GM06990 (cell line): ENCODE data around the gene ANKH.

Source experiments
- DNase-seq: peaks from one replicate; pipeline ENCODE4 v3.0.0-alpha.2; 2011; ENCODE audit not compliant: insufficient read length; ENCODE audit errors: extremely low read depth
- H3K27me3 ChIP-seq: replicated peaks from 2 replicates; pipeline ENCODE4 v1.6.0; 2011; ENCODE audit warnings: low read length; ENCODE audit not compliant: control insufficient read depth, insufficient read depth
- H3K36me3 ChIP-seq: 2 replicates; pipeline ENCODE4 v1.5.1; 2011; ENCODE audit warnings: low read length; ENCODE audit not compliant: control insufficient read depth, insufficient read depth
- H3K4me3 ChIP-seq: replicated peaks from 2 replicates; pipeline ENCODE4 v1.5.1; 2011; ENCODE audit warnings: low read depth, mild to moderate bottlenecking, control low read depth, low read length
- TF ChIP-seq, protein P1 (sequence below): IDR thresholded peaks from 2 replicates; pipeline ENCODE4 v1.5.1; 2011; ENCODE audit warnings: low read length, control low read depth, mild to moderate bottlenecking, inconsistent platforms; ENCODE audit not compliant: insufficient read depth, poor library complexity, severe bottlenecking

The ANKH gene

DNA sequence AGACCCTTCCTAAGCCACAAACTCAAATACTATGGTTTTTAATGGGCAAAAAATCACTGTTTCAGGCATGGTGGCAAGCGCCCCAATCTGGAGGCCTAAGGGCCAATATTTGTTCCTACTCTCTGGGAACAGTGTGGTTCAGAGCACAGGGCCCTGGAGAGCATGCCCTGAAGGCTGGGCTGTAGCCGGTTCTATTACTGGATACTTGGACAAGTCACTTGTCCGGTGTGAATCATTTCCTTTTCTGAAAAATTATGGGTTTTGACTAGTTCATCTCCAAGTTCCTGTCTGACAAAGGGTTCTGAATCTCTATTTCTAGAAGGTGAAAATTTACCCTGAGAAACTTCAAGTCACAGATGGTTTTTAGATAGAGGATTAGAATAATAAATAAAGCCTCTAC, 132.0 kb downstream of the ANKH start:
- no peaks in the 10 kb centered on the region for H3K36me3 ChIP-seq
- H3K27me3 ChIP-seq: no peaks in the 10 kb centered on the region
- DNase-seq: no peak
- no peak overlapping the region for H3K4me3 ChIP-seq
- TF ChIP-seq, protein P1, sequence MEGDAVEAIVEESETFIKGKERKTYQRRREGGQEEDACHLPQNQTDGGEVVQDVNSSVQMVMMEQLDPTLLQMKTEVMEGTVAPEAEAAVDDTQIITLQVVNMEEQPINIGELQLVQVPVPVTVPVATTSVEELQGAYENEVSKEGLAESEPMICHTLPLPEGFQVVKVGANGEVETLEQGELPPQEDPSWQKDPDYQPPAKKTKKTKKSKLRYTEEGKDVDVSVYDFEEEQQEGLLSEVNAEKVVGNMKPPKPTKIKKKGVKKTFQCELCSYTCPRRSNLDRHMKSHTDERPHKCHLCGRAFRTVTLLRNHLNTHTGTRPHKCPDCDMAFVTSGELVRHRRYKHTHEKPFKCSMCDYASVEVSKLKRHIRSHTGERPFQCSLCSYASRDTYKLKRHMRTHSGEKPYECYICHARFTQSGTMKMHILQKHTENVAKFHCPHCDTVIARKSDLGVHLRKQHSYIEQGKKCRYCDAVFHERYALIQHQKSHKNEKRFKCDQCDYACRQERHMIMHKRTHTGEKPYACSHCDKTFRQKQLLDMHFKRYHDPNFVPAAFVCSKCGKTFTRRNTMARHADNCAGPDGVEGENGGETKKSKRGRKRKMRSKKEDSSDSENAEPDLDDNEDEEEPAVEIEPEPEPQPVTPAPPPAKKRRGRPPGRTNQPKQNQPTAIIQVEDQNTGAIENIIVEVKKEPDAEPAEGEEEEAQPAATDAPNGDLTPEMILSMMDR: no peak

DNA sequence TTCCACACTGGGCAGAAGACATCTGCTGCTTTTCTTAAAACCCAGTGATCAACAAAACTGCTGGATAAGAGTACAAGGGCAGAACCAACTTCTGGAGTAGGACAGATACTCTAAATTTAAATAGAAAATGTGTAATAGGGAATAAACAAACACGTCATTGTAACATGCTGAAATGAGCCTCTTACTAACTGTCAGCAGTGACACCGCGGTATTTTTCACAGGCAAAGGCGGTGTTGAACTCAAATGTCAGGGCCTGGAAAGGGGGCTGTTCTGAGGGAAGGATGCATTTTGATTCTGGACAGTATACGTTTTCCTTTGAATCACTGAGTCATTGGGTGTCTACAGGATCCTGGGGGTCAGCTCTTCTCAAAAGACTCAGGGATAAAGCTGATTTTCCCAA, 133.5 kb downstream of the ANKH start:
- TF ChIP-seq, protein P1: no peak
- Histone ChIP-seq H3K4me3 (no peak overlapping the region), H3K36me3 (no peaks in the 10 kb centered on the region), H3K27me3 (no peaks in the 10 kb centered on the region)
- no peak for DNase-seq

DNA sequence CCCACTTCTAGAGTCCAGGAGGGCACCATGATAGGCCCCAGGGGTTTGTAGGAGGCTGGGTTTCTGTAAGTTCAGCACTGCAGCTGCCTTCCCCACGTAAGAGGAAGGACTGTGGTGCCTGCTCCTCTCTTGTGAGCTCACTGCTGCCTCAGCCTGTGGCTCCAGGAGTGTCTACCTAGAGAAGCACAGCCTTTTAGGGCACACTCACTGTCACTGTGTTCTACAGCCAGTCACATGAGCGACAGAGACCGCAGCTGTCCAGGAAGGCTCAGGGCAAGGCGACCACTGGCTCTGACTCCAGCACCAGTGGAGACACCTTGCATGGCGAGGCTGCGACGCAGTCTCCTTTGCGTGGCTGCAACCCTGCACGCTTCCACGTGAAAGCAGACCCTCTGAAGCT, 134.3 kb downstream of the ANKH start:
- H3K27me3 ChIP-seq: no peaks in the 10 kb centered on the region
- no peaks in the 10 kb centered on the region; the same call in 1 of the 2 replicates for H3K36me3 ChIP-seq
- no peak overlapping the region for H3K4me3 ChIP-seq
- no peak for DNase-seq
- TF ChIP-seq, protein P1: no peak

DNA sequence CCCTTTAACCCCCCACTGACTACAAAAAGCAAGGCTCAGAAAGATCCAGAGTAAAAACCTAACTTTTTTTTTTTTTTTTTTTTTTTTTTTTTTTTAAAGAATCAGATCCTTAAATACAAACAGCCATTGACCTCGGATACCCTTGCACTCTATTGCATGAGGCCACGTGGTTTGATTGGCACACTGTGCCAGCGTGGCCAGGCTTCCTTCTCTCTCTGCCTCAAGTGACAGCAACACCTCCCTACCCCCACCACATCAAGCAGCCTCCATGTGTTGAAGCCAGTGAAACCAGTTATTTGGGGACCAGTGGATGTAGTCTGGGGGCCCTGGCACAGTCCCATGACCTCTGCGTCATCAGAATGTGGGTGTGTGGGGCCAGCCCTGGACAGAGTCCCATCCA, 135.6 kb downstream of the ANKH start:
- TF ChIP-seq, protein P1: no peak
- no peak for DNase-seq
- no peaks in the 10 kb centered on the region for H3K27me3 ChIP-seq
- no peaks in the 10 kb centered on the region; the same call in 1 of the 2 replicates for H3K36me3 ChIP-seq
- H3K4me3 ChIP-seq: no peak overlapping the region

DNA sequence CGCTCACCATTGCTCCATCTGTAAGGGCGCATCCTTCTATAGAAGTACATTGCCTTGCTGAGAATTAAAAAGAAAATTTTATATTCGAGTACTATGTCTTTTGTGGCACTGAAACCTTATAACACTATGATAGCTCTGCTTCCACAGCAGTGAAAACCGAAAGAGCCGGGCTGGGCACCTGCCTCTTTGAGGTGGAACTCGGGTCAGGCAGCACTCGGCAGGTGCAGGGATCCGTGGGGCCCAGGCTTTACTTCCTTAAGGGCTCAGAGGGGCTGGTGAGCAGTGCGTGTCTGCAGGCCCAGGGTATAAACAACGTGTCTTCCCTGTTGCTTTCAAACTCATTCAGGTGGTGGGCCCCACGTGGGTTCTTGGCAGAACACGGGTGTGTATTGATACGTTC, 137.2 kb downstream of the ANKH start:
- Histone ChIP-seq H3K27me3 (no peaks in the 10 kb centered on the region), H3K36me3 (no peaks in the 10 kb centered on the region; the same call in 1 of the 2 replicates), H3K4me3 (no peak overlapping the region)
- no peak for DNase-seq
- TF ChIP-seq, protein P1: no peak

DNA sequence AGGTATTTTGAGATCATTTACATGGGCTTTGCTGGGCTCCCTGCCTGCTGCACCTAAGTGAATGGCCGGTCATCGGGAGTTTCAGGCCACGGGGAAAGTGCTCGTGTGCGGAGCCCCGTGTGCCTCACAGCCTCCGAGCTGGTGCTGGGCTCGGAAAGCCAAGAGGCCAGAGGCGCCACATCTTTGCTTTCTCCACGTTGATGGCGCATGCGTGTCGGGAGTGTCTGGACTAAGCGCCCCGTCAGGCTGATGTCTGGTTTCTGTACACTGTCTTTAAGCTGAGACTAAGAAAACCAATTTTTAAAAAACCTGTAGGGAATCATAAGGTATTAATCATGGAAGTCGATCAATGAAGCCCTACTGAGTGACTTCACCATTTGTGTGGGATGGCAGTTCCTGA, 137.9 kb downstream of the ANKH start:
- TF ChIP-seq, protein P1: no peak
- no peaks in the 10 kb centered on the region; the same call in 1 of the 2 replicates for H3K36me3 ChIP-seq
- H3K4me3 ChIP-seq: no peak overlapping the region
- no peaks in the 10 kb centered on the region for H3K27me3 ChIP-seq
- no peak for DNase-seq
